OCI-LY3 (cell line): Measurements from ENCODE around the gene MED12L.

Experiments used
- H2AFZ ChIP-seq: fragments of 200-600, 300-600 bp; shearing (Covaris generic); 2 replicates; pipeline ENCODE4 v1.6.0; 2014; ENCODE audit warnings: antibody characterized with exemption, low read depth, low read length
- H3K27ac ChIP-seq: fragments of 200-600, 300-600 bp; sonication (generic); 2 replicates; pipeline ENCODE4 v1.5.1; 2014; ENCODE audit warnings: mild to moderate bottlenecking, low read length, moderate library complexity, mixed read lengths
- H3K27me3 ChIP-seq: fragments of 200-600, 300-600 bp; sonication (generic); 2 replicates; pipeline ENCODE4 v1.6.1; 2014; ENCODE audit warnings: low read depth, low read length, mixed read lengths
- H3K36me3 ChIP-seq: fragments of 200-600, 300-600 bp; sonication (generic); replicated peaks from 2 replicates; pipeline ENCODE3; 2014; ENCODE audit warnings: low read depth, low read length, mixed read lengths
- H3K4me1 ChIP-seq: fragments of 300-600, 200-600 bp; sonication (generic); 2 replicates; pipeline ENCODE4 v1.6.1; 2014; ENCODE audit warnings: low read length, mixed read lengths
- H3K4me2 ChIP-seq: fragments of 200-600, 300-600 bp; sonication (generic); 2 replicates; pipeline ENCODE4 v1.6.1; 2014; ENCODE audit warnings: low read length, mixed read lengths
- H3K4me3 ChIP-seq: fragments of 300-600, 200-600 bp; sonication (generic); 2 replicates; pipeline ENCODE4 v1.5.1; 2014; ENCODE audit warnings: antibody characterized with exemption, mild to moderate bottlenecking, low read length, moderate library complexity
- H3K79me2 ChIP-seq: fragments of 300-600, 200-600 bp; shearing (Covaris generic); 2 replicates; pipeline ENCODE4 v1.6.1; 2014; ENCODE audit warnings: mild to moderate bottlenecking, low read length, mixed read lengths
- H3K9ac ChIP-seq: fragments of 300-600, 200-600 bp; shearing (Covaris generic); 2 replicates; pipeline ENCODE4 v1.6.0; 2014; ENCODE audit warnings: mild to moderate bottlenecking, low read length, moderate library complexity
- H3K9me3 ChIP-seq: fragments of 200-600, 300-600 bp; shearing (Covaris generic); 2 replicates; pipeline ENCODE4 v1.6.1; 2014; ENCODE audit warnings: low read length, mixed read lengths; ENCODE audit not compliant: insufficient read depth
- H4K20me1 ChIP-seq: fragments of 200-600, 300-600 bp; sonication (generic); 2 replicates; pipeline ENCODE4 v1.6.1; 2016; ENCODE audit warnings: low read length, mixed read lengths; ENCODE audit not compliant: insufficient read depth
- EZH2phosphoT487 ChIP-seq: fragments of 200-600 bp; shearing (Covaris generic); IDR thresholded peaks from 2 replicates; pipeline ENCODE4 v1.6.1; 2018; ENCODE audit warnings: antibody characterized with exemption, mixed run types, low read depth
- TF ChIP-seq, protein P1 (sequence below): fragments of 200-600, 300-600 bp; sonication (generic); IDR thresholded peaks from 2 replicates; pipeline ENCODE4 v1.5.1; 2014; ENCODE audit warnings: antibody characterized with exemption, low read length, low read depth

The MED12L gene

DNA sequence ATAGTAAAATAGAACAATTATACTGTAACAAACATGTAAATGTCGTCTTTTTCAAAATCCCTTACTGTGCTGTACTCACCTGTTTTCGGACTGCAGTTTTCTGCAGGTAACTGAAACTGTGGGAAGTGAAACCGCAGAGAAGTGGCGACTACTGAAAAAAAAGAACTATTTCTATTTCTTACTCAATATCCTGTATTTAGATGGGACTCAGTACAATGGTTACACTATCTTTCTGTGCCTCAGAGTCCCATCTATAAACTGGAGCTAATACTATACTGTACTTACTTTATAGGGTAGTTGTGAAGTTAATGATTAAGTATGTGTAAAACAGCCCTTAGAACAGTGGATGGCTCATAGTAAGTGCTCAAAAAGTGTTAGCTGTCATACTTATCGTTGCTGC lies 313.4 kb downstream of the MED12L start:
- Histone ChIP-seq H3K4me2 (peak overlapping the region; percentile 43; the same call in 1 of the 2 replicates), H3K36me3 (peaks cover 2% of the 10 kb centered on the region), H3K79me2 (no peaks in the 10 kb centered on the region), H3K4me3 (no peak overlapping the region), H3K9me3 (no peaks in the 10 kb centered on the region), H3K27ac (no peak overlapping the region), H3K27me3 (no peaks in the 10 kb centered on the region), H3K9ac (no peak overlapping the region), H2AFZ (no peak overlapping the region), H3K4me1 (peaks cover 11% of the 10 kb centered on the region), H4K20me1 (no peaks in the 10 kb centered on the region)
- no peak for TF ChIP-seq EZH2phosphoT487
- TF ChIP-seq, protein P1, sequence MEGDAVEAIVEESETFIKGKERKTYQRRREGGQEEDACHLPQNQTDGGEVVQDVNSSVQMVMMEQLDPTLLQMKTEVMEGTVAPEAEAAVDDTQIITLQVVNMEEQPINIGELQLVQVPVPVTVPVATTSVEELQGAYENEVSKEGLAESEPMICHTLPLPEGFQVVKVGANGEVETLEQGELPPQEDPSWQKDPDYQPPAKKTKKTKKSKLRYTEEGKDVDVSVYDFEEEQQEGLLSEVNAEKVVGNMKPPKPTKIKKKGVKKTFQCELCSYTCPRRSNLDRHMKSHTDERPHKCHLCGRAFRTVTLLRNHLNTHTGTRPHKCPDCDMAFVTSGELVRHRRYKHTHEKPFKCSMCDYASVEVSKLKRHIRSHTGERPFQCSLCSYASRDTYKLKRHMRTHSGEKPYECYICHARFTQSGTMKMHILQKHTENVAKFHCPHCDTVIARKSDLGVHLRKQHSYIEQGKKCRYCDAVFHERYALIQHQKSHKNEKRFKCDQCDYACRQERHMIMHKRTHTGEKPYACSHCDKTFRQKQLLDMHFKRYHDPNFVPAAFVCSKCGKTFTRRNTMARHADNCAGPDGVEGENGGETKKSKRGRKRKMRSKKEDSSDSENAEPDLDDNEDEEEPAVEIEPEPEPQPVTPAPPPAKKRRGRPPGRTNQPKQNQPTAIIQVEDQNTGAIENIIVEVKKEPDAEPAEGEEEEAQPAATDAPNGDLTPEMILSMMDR = no peak

DNA sequence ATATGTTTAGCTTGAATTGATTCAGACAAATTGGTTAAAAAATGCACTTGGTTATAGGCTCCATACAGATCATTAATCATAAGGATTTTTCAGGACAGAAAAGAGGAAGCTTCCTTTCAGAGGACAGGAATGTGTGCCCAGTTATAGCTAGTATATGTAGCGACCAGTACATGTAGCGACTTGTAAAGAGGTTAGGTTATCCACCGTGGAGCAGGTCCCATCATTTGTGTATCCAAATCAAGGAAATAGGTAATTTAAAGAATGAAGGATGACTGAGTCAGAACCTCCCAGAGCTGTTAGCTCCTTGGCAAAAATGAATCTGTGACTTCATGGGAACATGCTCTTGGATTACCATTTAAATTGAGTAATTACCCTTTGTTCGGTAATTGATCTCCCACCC lies 314.9 kb downstream of the MED12L start:
- Histone ChIP-seq H3K79me2 (no peaks in the 10 kb centered on the region), H3K4me1 (peaks cover 11% of the 10 kb centered on the region), H3K27me3 (no peaks in the 10 kb centered on the region), H3K36me3 (peaks cover 2% of the 10 kb centered on the region), H4K20me1 (no peaks in the 10 kb centered on the region), H3K4me2 (no peak overlapping the region), H2AFZ (no peak overlapping the region), H3K9ac (no peak overlapping the region), H3K4me3 (no peak overlapping the region), H3K27ac (no peak overlapping the region), H3K9me3 (no peaks in the 10 kb centered on the region)
- TF ChIP-seq, protein P1 = no peak
- no peak for TF ChIP-seq EZH2phosphoT487

DNA sequence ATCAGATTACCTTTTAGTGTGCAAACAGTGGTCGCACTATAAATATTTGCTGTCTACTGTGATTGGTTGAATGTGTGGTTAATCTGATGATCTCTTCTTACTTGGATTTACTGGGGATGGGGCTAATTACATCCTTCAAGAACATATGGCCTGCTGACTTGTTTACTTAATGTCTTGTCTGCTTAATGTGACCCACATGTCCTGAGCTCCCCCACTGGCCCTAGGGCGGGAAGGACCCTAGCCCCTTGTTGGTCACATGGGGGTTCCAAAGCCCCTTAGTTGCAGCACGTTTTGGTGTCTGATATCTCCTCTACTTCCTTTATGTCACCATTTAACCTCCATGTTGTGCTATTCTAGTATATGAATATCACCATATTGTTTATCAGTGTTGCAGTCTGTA lies 316.9 kb downstream of the MED12L start:
- H3K4me3 ChIP-seq = no peak overlapping the region
- no peak overlapping the region for H3K4me2 ChIP-seq
- no peaks in the 10 kb centered on the region for H3K9me3 ChIP-seq
- H3K27ac ChIP-seq = no peak overlapping the region
- TF ChIP-seq, protein P1 = no peak
- TF ChIP-seq EZH2phosphoT487 = no peak
- H4K20me1 ChIP-seq = no peaks in the 10 kb centered on the region
- peaks cover 11% of the 10 kb centered on the region for H3K4me1 ChIP-seq
- H3K79me2 ChIP-seq = no peaks in the 10 kb centered on the region
- no peaks in the 10 kb centered on the region for H3K27me3 ChIP-seq
- peaks cover 2% of the 10 kb centered on the region for H3K36me3 ChIP-seq
- no peak overlapping the region for H3K9ac ChIP-seq
- no peak overlapping the region for H2AFZ ChIP-seq

DNA sequence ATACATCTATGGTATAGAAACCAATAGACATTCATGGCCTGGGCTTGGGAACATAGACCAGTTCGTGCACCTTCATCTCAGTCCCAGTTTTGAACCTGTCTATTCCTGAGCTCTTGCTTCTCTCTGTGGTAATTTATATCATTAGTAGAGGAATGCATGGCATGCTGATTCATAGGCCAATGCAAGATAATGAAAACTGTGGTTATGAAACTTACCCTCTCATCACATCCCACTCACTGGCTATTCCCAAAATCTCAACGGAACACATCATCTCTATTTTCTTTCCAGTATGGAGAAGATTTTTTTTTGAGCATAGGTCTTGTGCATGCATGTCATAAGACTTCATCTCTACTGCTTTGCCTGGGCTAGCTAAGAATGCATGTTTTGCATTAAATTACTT lies 317.8 kb downstream of the MED12L start:
- Histone ChIP-seq H3K4me3 (no peak overlapping the region), H3K9me3 (no peaks in the 10 kb centered on the region), H3K36me3 (peaks cover 2% of the 10 kb centered on the region), H3K4me1 (peaks cover 11% of the 10 kb centered on the region), H3K9ac (no peak overlapping the region), H4K20me1 (no peaks in the 10 kb centered on the region), H2AFZ (no peak overlapping the region), H3K79me2 (no peaks in the 10 kb centered on the region), H3K27me3 (no peaks in the 10 kb centered on the region), H3K4me2 (no peak overlapping the region), H3K27ac (no peak overlapping the region)
- no peak for TF ChIP-seq EZH2phosphoT487
- TF ChIP-seq, protein P1 = no peak
